PC-3 (cell line): ENCODE measurements around the gene CNIH1.

Experiments
- CTCF ChIP-seq: fragments of 300-600 bp; sonication (generic); conservative IDR thresholded peaks from 2 replicates; pipeline ENCODE4 v1.5.1; 2017; ENCODE audit warnings: antibody characterized with exemption, low read depth, mild to moderate bottlenecking, low read length
- EZH2 ChIP-seq: fragments of 300-600 bp; sonication (generic); IDR thresholded peaks from one replicate; pipeline ENCODE4 v1.6.1; 2017; ENCODE audit warnings: antibody characterized with exemption, mild to moderate bottlenecking, low read length; ENCODE audit not compliant: unreplicated experiment

GRCh38 chr14:54395716-54396115 lies 45.5 kb downstream of the CNIH1 start:
- TF ChIP-seq CTCF, result no peak
- TF ChIP-seq EZH2, result no peak
